Stimulated activated CD4-positive, alpha-beta T cell treated with anti-CD3 and anti-CD28 coated beads, Interleukin-1b, Interleukin-23, amount 100 ng/mL, for 48 hours (primary cell): Measurements from ENCODE around the gene USP48.

ENCODE experiments used
- DNase-seq: peaks from one replicate; pipeline ENCODE4 v3.0.0-alpha.2; 2020

Gene USP48

DNA sequence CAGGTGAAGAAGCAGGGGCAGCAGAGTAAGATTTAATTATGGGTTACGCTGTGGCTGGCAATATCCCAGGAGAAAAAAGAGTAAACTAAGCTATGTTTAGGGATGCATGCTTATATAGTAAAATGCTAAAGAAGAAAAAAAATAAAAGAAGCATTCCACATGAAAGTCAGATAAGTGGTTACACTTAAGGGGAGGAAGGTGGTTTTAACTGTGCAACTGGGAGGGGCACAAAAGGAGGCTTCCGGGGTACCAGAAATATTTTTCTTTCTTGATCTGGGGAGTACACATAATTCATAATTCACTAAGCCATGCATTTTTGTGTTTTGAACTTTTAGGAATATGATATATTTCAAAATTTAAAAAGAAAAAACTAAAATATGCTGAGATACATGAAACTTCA lies 39.5 kb downstream of the USP48 start:
- DNase-seq, result no peak

DNA sequence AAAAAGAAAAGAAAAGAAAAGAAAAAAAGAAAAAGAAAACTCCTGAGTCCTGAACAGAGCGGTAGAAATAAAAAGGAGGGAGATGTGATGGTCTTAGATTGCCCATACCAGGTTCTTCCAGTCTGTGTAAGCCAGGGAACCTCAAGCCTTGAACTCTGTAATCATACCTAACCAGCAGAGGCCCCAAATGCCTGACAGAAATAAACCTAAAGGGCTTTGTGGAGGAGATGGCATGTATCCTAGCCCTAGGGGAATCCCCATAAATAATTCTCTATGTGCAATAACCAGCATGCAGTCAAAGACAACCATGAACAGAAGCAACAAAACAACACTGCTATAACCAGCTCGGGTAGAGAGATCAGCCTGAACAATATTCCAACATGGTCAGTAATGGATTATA lies 40.4 kb downstream of the USP48 start:
- no peak for DNase-seq

GRCh38 chr1:21741206-21741605 lies 41.7 kb downstream of the USP48 start:
- no peak for DNase-seq

DNA sequence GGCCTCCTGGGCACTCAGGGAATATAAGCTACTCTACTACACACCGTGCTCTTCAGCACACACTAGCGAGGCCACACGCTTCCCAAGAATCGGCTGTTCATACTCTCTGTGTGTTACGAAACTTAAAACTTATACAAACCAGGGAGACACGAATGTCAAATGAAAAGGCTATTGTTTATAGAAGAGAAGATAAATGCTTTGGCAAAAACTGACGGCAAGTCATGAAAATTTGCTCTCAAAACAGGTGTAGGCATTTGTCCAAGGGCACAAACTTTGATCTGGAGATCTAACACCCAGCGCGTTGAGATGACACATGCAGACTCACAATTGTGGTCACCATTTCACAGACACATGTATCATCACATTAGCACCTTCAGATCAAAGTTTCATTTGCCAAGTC lies 46.1 kb downstream of the USP48 start:
- DNase-seq, result peak; percentile 4

DNA sequence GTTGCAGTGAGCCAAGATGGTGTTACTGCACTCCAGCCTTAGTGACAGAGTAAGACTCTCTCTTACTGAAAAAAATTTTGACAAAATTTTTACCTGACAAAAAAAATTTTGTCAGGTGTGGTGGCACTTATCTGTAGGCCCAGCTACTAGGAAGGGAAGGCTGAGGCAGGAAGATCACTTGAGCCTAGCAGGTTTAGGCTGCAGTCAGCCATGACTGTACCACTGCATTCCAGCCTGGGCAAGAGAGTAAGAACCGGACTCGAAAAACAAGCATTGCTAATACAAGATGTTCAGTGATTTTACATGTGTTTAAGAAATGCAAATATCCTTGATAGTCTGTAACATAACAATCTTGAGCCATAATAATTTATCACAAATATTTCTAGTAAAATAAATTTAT lies 46.9 kb downstream of the USP48 start:
- no peak for DNase-seq

DNA sequence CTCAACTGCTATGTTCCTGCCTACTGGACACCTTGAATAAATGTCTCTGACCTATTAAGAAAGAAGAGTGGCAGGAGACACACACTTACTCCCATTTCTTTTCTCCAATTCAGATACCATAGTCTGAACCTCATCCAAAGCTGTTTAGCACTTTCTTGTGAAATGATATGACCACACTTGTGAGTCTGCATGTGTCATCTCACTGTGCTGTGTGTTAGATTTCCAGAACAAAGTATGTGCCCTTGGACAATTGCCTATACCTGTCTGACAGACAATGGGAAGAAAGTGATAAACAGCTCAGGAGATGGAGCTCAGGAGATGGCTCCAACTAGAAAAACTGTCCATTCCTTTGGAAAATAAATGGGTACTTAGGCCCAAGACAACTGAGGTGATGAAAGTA lies 48.4 kb downstream of the USP48 start:
- no peak for DNase-seq

DNA sequence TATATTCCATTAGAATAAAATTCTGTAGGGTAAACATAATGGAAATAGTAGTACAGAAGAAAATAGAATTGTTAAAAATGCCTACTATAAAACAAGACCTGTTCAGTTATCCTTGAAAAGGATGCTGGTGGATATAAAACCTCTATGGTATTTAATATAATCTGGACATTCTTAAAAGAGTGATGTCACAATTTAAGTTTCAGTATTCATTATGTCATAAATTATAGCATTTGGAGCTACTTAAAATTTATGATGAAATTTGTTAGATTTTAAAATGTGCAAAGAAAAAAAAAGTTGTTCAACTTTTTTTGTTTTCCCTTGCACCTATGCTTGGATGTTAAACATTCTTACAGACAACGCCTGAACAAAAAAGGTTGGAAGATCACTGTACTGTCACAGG lies 50.3 kb downstream of the USP48 start:
- DNase-seq, result no peak

DNA sequence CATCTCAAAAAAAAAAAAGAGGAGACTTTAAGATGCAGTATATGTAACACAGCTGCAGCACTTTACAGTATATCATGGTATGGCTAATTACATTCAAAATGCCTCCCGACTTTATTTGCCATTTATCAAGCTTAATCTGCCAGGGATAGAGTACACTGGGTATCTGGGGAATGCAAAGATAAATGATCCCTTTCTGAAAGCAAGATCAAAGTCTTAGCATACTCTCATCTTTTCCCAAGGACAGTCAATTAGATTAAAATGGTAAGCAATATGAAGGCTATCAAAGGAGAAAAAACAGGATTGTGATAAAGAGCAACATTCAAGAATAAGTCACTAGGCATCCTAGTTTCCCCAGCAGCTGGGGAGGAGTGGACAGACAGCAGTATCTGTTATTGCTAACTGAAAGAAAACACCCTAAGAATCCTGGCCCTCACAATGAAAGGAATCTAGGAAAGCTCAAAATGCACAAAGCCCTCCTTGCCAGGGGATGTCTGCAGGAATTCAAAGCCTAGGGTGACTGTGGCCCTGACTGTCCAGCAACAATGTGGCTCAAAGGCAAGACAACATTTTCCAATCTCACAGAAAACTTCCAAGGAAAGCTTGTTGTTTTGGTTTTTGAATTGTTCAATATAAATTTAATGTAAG lies 57.1 kb downstream of the USP48 start:
- DNase-seq, result no peak

- no peak for DNase-seq
Measured at GRCh38 chr1:21724570-21724969, 58.4 kb downstream of the USP48 start.

GRCh38 chr1:21724098-21724497 lies 58.9 kb downstream of the USP48 start:
- DNase-seq, result no peak

GRCh38 chr1:21721295-21721985 lies 61.5 kb downstream of the USP48 start:
- DNase-seq, result no peak

GRCh38 chr1:21716169-21716568 lies 66.8 kb downstream of the USP48 start:
- no peak for DNase-seq

DNA sequence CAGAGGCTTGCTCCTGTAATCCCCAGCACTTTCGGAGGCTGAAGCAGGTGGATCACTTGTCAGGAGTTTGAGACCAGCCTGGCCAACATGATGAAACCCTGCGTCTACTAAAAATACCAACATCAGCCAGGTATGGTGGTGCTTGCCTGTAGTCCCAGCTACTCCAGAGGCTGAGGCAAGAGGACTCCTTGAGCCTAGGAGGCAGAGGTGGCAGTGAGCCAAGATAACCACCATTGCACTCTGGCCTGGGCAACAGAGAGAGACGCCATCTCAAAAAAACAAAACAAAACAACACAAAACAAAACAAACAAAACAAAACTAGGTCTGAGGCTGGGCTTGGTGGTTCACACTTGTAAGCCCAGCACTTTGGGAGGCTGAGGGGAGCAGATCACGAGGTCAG lies 75.1 kb downstream of the USP48 start:
- DNase-seq, result no peak

- no peak for DNase-seq
Measured at GRCh38 chr1:21707086-21707840, 75.7 kb downstream of the USP48 start.

GRCh38 chr1:21706151-21706835 lies 76.7 kb downstream of the USP48 start:
- DNase-seq, result no peak

DNA sequence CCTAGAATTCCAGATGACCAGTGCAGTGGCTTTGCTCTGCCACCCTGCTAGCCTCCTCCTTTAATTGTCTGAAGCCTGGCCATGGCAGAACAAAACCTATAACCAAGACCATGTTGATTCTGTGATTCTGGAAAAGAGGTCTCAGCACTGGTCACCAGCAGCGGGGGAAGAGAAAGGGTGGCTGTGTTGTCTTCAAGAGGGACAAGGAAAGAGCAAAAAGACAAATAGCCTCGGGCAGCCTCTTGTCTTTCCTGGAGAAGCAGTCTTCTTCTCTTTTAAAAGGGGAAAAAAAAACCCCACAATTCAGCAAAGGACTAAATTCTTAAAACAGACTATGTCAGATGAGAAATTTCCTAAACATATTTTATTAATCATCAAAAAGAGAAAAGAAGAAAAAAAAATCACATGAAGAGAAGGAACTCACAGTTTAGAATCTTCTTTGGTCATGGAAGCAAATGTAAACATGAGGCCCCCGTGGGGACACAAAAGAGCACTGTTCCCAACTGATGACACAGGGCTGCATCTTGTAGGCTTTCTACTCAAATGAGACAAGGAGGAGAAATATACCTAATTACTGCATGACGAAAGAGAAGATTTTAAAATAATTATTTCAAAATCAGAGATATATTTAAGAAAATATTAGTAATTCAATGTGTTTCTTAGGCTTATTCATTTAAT lies 77.5 kb downstream of the USP48 start:
- no peak for DNase-seq

DNA sequence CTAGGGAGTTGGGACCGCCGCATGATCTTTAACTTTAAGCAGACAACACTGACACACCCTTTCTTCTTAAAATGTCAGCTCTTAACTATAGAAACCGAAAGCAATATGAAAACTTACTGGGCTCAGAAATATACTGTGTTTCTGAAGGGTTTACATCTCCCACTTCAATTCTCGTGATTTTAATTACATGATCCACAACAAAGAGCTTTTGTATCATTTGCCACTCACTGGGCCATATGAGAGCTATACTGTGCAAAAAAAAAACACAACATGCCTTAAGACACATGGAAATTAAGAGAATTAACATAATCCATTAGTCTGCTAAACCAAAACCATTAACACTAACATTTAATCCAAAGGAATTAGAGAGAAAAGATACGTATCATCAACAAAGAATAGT lies 78.8 kb downstream of the USP48 start:
- DNase-seq, result no peak

GRCh38 chr1:21703318-21703963 lies 79.5 kb downstream of the USP48 start:
- DNase-seq, result no peak

DNA sequence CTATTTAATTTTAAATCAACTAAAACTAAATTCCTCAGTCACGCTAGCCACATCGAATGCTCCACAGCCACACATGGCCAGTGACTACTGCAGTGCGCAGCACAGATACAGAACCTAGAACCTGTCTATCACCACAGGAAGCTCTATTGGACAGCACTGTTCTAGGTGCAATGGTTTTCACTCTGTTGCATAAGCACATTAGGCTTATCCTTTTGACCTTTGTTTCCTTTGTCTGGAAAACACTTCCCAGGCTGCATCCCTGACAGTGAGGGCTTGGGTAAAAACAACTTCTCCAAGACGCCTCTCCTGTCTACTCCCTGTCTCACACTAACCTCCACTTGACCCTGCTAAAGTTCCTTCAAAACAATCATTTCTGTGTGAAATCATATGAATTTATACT lies 80.2 kb downstream of the USP48 start:
- DNase-seq, result no peak

- no peak for DNase-seq
Measured at GRCh38 chr1:21701401-21701800, 81.5 kb downstream of the USP48 start.

DNA sequence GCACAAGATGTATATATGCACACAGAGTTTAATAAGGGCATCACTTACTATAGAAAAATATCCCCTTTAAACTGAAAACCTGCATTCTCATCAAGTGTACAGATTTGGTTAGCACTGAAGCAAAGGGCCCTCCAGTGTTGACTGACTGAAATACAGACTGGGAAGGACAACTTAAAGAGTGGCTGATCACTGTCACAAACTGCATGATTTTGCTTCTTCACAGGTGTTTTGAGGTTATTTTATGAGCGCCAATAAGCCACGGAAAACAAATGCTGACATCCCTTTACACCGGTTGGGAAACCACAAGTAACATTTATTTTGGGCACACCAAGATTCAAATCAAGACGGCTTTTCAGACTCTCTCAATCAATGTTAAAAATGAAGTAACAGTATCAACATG lies 82.9 kb downstream of the USP48 start:
- no peak for DNase-seq

- no peak for DNase-seq
Measured at GRCh38 chr1:21696931-21697330, 86.0 kb downstream of the USP48 start.

- no peak for DNase-seq
Measured at GRCh38 chr1:21693732-21694131, 89.2 kb downstream of the USP48 start.
